Lower lobe of right lung (tissue), 2 donors: ENCODE measurements around the gene RPL39L. TPM values are rescaled to one million over a fixed set of nuclear protein-coding genes. Genes with fewer than 3 reads are reported as not detected.

ENCODE experiments used
- ATAC-seq, 2 donors: fragments of 200-7000 bp; cut with Tn5 transposase; one replicate each; pipeline ENCODE4 v1.9.1; 2020 to 2022; ENCODE audit warnings: mild to moderate bottlenecking in 2 of 2, moderate library complexity in 2 of 2
- DNase-seq: peaks from one replicate; pipeline ENCODE4 v3.0.0-alpha.2; 2020
- H3K27ac ChIP-seq: fragments of 200-600 bp; one replicate; pipeline ENCODE4 v1.8.0; 2022
- H3K27me3 ChIP-seq: fragments of 200-600 bp; one replicate; pipeline ENCODE4 v1.8.0; 2022; ENCODE audit warnings: low read depth
- H3K36me3 ChIP-seq: fragments of 200-600 bp; one replicate; pipeline ENCODE4 v1.8.0; 2022; ENCODE audit warnings: mild to moderate bottlenecking
- H3K4me1 ChIP-seq: fragments of 200-600 bp; one replicate; pipeline ENCODE4 v1.8.0; 2022
- H3K4me3 ChIP-seq: fragments of 200-600 bp; one replicate; pipeline ENCODE4 v1.8.0; 2022; ENCODE audit warnings: mild to moderate bottlenecking
- H3K9me3 ChIP-seq: fragments of 200-600 bp; one replicate; pipeline ENCODE4 v1.8.0; 2022
- CTCF ChIP-seq: fragments of 200-600 bp; IDR thresholded peaks from one replicate; pipeline ENCODE4 v1.8.0; 2022; ENCODE audit warnings: antibody characterized with exemption, mild to moderate bottlenecking
- intact Hi-C: fragments of 100-400 bp; cut with DNase I; formaldehyde crosslinking; loops from one replicate; pipeline ENCODE4 v1.11.0; 2022
- total RNA-seq: library from RNA; stranded (reverse); fragmentation: NEBNext Ultra II Directional; extraction: Animal tissue kit (Norgen Biotek cat#: 25700); gene quantifications from one replicate; pipeline ENCODE4 v1.2.1, GENCODE V29; 2021
- donor health status: DM: no; HTN: yes; CAD: no; lungs with severe emphysema.

RPL39L gene
- total RNA-seq, 1 donor from 2014 or later: 4.8 TPM

- Histone ChIP-seq H3K27me3 (no peaks in the 10 kb centered on the region), H3K36me3 (no peaks in the 10 kb centered on the region), H3K4me3 (no peak overlapping the region), H3K4me1 (no peaks in the 10 kb centered on the region), H3K27ac (no peak overlapping the region), H3K9me3 (no peaks in the 10 kb centered on the region)
- ATAC-seq: no peak
- peak; percentile 58 for TF ChIP-seq CTCF
- no peak for DNase-seq
- intact Hi-C loops: no loop called here
Observed at GRCh38 chr3:187112934-187113793, 26.1 kb downstream of the RPL39L start.

GRCh38 chr3:187110156-187110555 is 29.1 kb downstream of the RPL39L start:
- no peaks in the 10 kb centered on the region for H3K27me3 ChIP-seq
- no peaks in the 10 kb centered on the region for H3K4me1 ChIP-seq
- ATAC-seq (no peak), DNase-seq (no peak)
- H3K9me3 ChIP-seq: no peaks in the 10 kb centered on the region
- no peaks in the 10 kb centered on the region for H3K36me3 ChIP-seq
- TF ChIP-seq CTCF: no peak
- intact Hi-C loops: no loop called here
- H3K27ac ChIP-seq: no peak overlapping the region
- no peak overlapping the region for H3K4me3 ChIP-seq

- H3K27ac ChIP-seq: no peak overlapping the region
- DNase-seq: no peak
- H3K36me3 ChIP-seq: no peaks in the 10 kb centered on the region
- no peaks in the 10 kb centered on the region for H3K9me3 ChIP-seq
- intact Hi-C loops: no loop called here
- no peak for TF ChIP-seq CTCF
- no peaks in the 10 kb centered on the region for H3K27me3 ChIP-seq
- no peak for ATAC-seq
- H3K4me3 ChIP-seq: no peak overlapping the region
- no peaks in the 10 kb centered on the region for H3K4me1 ChIP-seq
Observed at GRCh38 chr3:187107989-187108388, 31.3 kb downstream of the RPL39L start.

GRCh38 chr3:187105700-187106099 is 33.6 kb downstream of the RPL39L start:
- ATAC-seq (no peak), DNase-seq (no peak)
- H3K9me3 ChIP-seq: no peaks in the 10 kb centered on the region
- H3K4me1 ChIP-seq: peaks cover 14% of the 10 kb centered on the region
- H3K27me3 ChIP-seq: no peaks in the 10 kb centered on the region
- intact Hi-C loops: no loop called here
- H3K4me3 ChIP-seq: no peak overlapping the region
- H3K27ac ChIP-seq: no peak overlapping the region
- TF ChIP-seq CTCF: no peak
- no peaks in the 10 kb centered on the region for H3K36me3 ChIP-seq

- ATAC-seq (no peak), DNase-seq (no peak)
- intact Hi-C loops: no loop called here
- Histone ChIP-seq H3K9me3 (no peaks in the 10 kb centered on the region), H3K36me3 (no peaks in the 10 kb centered on the region), H3K4me3 (no peak overlapping the region), H3K4me1 (peaks cover 14% of the 10 kb centered on the region), H3K27ac (no peak overlapping the region), H3K27me3 (no peaks in the 10 kb centered on the region)
- no peak for TF ChIP-seq CTCF
Observed at GRCh38 chr3:187104933-187105332, 34.4 kb downstream of the RPL39L start.
